Right lung (tissue), 5 donors: ENCODE data around the gene RDH8. TPM values are rescaled to one million over a fixed set of nuclear protein-coding genes. Genes with fewer than 3 reads are reported as not detected.

ENCODE experiments used
- DNase-seq, 2 donors: peaks; one replicate each; pipeline ENCODE4 v3.0.0-alpha.2; 2013
- polyA plus RNA-seq, 5 donors: library from polyadenylated mRNA; unstranded; fragments of 120-200 nt; gene quantifications; one replicate each; pipeline versions ENCODE4 v1.2.1 to v1.2.3, GENCODE V29; 2013; ENCODE audit warnings: inconsistent platforms in 1 of 5, low replicate concordance in 1 of 5; ENCODE audit not compliant: insufficient read length in 5 of 5, insufficient read depth in 1 of 5

The RDH8 gene
- polyA plus RNA-seq, 5 donors, result not detected

GRCh38 chr19:10037367-10037766 lies 24.1 kb downstream of the RDH8 start:
- DNase-seq, result no peak

GRCh38 chr19:10037809-10038208 lies 24.5 kb downstream of the RDH8 start:
- no peak for DNase-seq

- peak; percentile 3 to 18 for DNase-seq
These were observed 30.1 kb downstream of the RDH8 start for GRCh38 chr19:10043286-10043927.

GRCh38 chr19:10044390-10044789 lies 31.1 kb downstream of the RDH8 start:
- no peak for DNase-seq

- DNase-seq, result no peak
These were observed 32.1 kb downstream of the RDH8 start for GRCh38 chr19:10045371-10045770.

GRCh38 chr19:10049626-10050025 lies 36.3 kb downstream of the RDH8 start:
- no peak for DNase-seq

GRCh38 chr19:10052602-10053360 lies 39.5 kb downstream of the RDH8 start:
- DNase-seq, result no peak

GRCh38 chr19:10061717-10062310 lies 48.5 kb downstream of the RDH8 start:
- DNase-seq, result no peak

GRCh38 chr19:10068205-10068604 lies 54.9 kb downstream of the RDH8 start:
- DNase-seq, result no peak

GRCh38 chr19:10069046-10069445 lies 55.8 kb downstream of the RDH8 start:
- DNase-seq, result no peak

- no peak for DNase-seq
These were observed 57.6 kb downstream of the RDH8 start for GRCh38 chr19:10070730-10071446.

Other genes with a start within 250 kb of the RDH8 start
- gene ZNF846, start 244.7 kb upstream of the RDH8 start, polyA plus RNA-seq, result 10 to 100 TPM; 21.7 to 44.4 (median 34.6) TPM
- 10 to 100 TPM; 26.2 to 40.9 (median 34.5) TPM for gene FBXL12, start 194.4 kb upstream of the RDH8 start, polyA plus RNA-seq
- 100 to 1,000 TPM; 191 to 281 (median 227) TPM for gene UBL5, start 185.6 kb upstream of the RDH8 start, polyA plus RNA-seq
- 10 to 100 TPM; 40.5 to 84.0 (median 53.5) TPM for gene PIN1, start 178.2 kb upstream of the RDH8 start, polyA plus RNA-seq
- gene OLFM2, start 77.0 kb upstream of the RDH8 start, polyA plus RNA-seq, result 10 to 100 TPM; 20.8 to 39.3 (median 29.8) TPM
- 10 to 100 TPM in 1 of 5 donors, 1 to 10 TPM in 4; 3.6 to 11.0 (median 5.7) TPM for gene COL5A3, start 3.0 kb upstream of the RDH8 start, polyA plus RNA-seq
- gene SHFL, start 72.8 kb downstream of the RDH8 start, polyA plus RNA-seq, result 10 to 100 TPM; 28.6 to 38.7 (median 36.3) TPM
- gene ANGPTL6, start 89.2 kb downstream of the RDH8 start, polyA plus RNA-seq, result 1 to 10 TPM; 1.0 to 3.0 (median 2.2) TPM
- 10 to 100 TPM; 22.1 to 34.9 (median 24.0) TPM for gene PPAN, start 92.9 kb downstream of the RDH8 start, polyA plus RNA-seq
- 10 to 100 TPM in 3 of 5 donors, 1 to 10 TPM in 2; 7.1 to 15.1 (median 10.9) TPM for gene P2RY11, start 98.2 kb downstream of the RDH8 start, polyA plus RNA-seq
- 100 to 1,000 TPM; 154 to 238 (median 197) TPM for gene EIF3G, start 106.4 kb downstream of the RDH8 start, polyA plus RNA-seq
- 100 to 1,000 TPM; 126 to 142 (median 131) TPM for gene DNMT1, start 181.5 kb downstream of the RDH8 start, polyA plus RNA-seq
- 10 to 100 TPM; 31.6 to 49.2 (median 37.2) TPM for gene S1PR2, start 217.8 kb downstream of the RDH8 start, polyA plus RNA-seq
- 10 to 100 TPM; 26.7 to 51.0 (median 30.5) TPM for gene MRPL4, start 238.7 kb downstream of the RDH8 start, polyA plus RNA-seq